OCI-LY7 (cell line): ENCODE measurements around the gene NSMF. TPM values are rescaled to one million over a fixed set of nuclear protein-coding genes. Genes with fewer than 3 reads are reported as not detected.

ENCODE experiments used
- BruUV-seq: library from RNA; stranded (reverse); fragments of 400-500 nt; replicated peaks from 2 replicates; lab custom pipeline; 2021; lab: Mats Ljungman, UMichigan
- CTCF ChIA-PET: fragments of 300-600 bp; sonication (Branson Sonifier 250); formaldehyde crosslinking; loops from one replicate; lab custom pipeline; 2022; ENCODE audit warnings: antibody characterized with exemption; ENCODE audit not compliant: unreplicated experiment; lab: Charles Lee
- POLR2A ChIA-PET: fragments of 300-600 bp; sonication (Branson Sonifier 250); formaldehyde crosslinking; loops from one replicate; lab custom pipeline; 2022; ENCODE audit warnings: antibody characterized with exemption; lab: Charles Lee
- DNase-seq: peaks from one replicate; pipeline ENCODE4 v3.0.0-alpha.2; 2015; ENCODE audit warnings: low spot score
- H2AFZ ChIP-seq: fragments of 200-600 bp; sonication (generic), shearing (Covaris generic); 2 replicates; pipeline ENCODE4 v1.6.1; 2014; ENCODE audit warnings: mild to moderate bottlenecking, antibody characterized with exemption, low read length, moderate library complexity
- H3K27ac ChIP-seq: fragments of 200-600 bp; sonication (generic); 2 replicates; pipeline ENCODE4 v1.5.1; 2014; ENCODE audit warnings: mixed run types, low read depth, mild to moderate bottlenecking, moderate library complexity, low read length, inconsistent platforms; ENCODE audit not compliant: poor library complexity, severe bottlenecking
- H3K36me3 ChIP-seq: fragments of 200-600 bp; sonication (generic); 2 replicates; pipeline ENCODE4 v1.6.1; 2014; ENCODE audit warnings: mild to moderate bottlenecking, antibody characterized with exemption, low read length, moderate library complexity, mixed read lengths; ENCODE audit not compliant: insufficient read depth
- H3K4me1 ChIP-seq: fragments of 200-600 bp; sonication (generic); 2 replicates; pipeline ENCODE4 v1.5.1; 2014; ENCODE audit warnings: mild to moderate bottlenecking, low read length; ENCODE audit not compliant: insufficient read depth, poor library complexity, severe bottlenecking
- H3K4me2 ChIP-seq: fragments of 200-600 bp; sonication (generic); 2 replicates; pipeline ENCODE4 v1.6.1; 2014; ENCODE audit warnings: mild to moderate bottlenecking, low read length
- H3K4me3 ChIP-seq: fragments of 200-600 bp; sonication (generic); 2 replicates; pipeline ENCODE4 v1.5.1; 2014; ENCODE audit warnings: mild to moderate bottlenecking, low read depth, low read length; ENCODE audit not compliant: poor library complexity, severe bottlenecking
- H3K79me2 ChIP-seq: fragments of 200-600 bp; sonication (generic); 2 replicates; pipeline ENCODE4 v1.6.1; 2016; ENCODE audit warnings: low read depth, mild to moderate bottlenecking, low read length, moderate library complexity, mixed read lengths; ENCODE audit not compliant: insufficient read depth
- H3K9me2 ChIP-seq: fragments of 200-600 bp; sonication (generic); 2 replicates; pipeline ENCODE4 v1.6.1; 2016; ENCODE audit warnings: mild to moderate bottlenecking, low read length, mixed read lengths; ENCODE audit not compliant: insufficient read depth
- H3K9me3 ChIP-seq: fragments of 200-600 bp; sonication (generic); 2 replicates; pipeline ENCODE4 v1.6.1; 2014; ENCODE audit warnings: mild to moderate bottlenecking, mixed run types, low read length, mixed read lengths
- H4K20me1 ChIP-seq: fragments of 200-600 bp; sonication (generic); 2 replicates; pipeline ENCODE4 v1.6.1; 2014; ENCODE audit warnings: mild to moderate bottlenecking, antibody characterized with exemption, low read length, moderate library complexity, mixed read lengths; ENCODE audit not compliant: insufficient read depth
- EZH2phosphoT487 ChIP-seq: fragments of 200-600 bp; sonication (generic); IDR thresholded peaks from 2 replicates; pipeline ENCODE4 v1.6.1; 2018; ENCODE audit warnings: low read depth, borderline replicate concordance, mild to moderate bottlenecking, mixed run types, antibody characterized with exemption, low read length, moderate library complexity, mixed read lengths
- intact Hi-C: fragments of 100-400 bp; cut with micrococcal nuclease; formaldehyde crosslinking; loops from one replicate; pipeline ENCODE4 v1.10.0; 2022; ENCODE audit not compliant: unreplicated experiment
- total RNA-seq, 2 experiments: library from RNA; depleted of rRNA in 1 of 2; stranded (reverse); fragments of >200 nt in 1 of 2; shearing (Covaris generic) in 1 of 2; gene quantifications; 2 replicates each; pipeline ENCODE4 v1.2.3, GENCODE V29; 2014 to 2022
- TF ChIP-seq, protein P1 (sequence below): fragments of 200-600 bp; sonication (generic); conservative IDR thresholded peaks from 2 replicates; pipeline ENCODE4 v1.5.1; 2014; ENCODE audit warnings: mild to moderate bottlenecking, antibody characterized with exemption, low read length, moderate library complexity, mixed read lengths

NSMF gene
- total RNA-seq, 2 experiments from 2014 or later = 20.3 to 29.8 TPM

DNA sequence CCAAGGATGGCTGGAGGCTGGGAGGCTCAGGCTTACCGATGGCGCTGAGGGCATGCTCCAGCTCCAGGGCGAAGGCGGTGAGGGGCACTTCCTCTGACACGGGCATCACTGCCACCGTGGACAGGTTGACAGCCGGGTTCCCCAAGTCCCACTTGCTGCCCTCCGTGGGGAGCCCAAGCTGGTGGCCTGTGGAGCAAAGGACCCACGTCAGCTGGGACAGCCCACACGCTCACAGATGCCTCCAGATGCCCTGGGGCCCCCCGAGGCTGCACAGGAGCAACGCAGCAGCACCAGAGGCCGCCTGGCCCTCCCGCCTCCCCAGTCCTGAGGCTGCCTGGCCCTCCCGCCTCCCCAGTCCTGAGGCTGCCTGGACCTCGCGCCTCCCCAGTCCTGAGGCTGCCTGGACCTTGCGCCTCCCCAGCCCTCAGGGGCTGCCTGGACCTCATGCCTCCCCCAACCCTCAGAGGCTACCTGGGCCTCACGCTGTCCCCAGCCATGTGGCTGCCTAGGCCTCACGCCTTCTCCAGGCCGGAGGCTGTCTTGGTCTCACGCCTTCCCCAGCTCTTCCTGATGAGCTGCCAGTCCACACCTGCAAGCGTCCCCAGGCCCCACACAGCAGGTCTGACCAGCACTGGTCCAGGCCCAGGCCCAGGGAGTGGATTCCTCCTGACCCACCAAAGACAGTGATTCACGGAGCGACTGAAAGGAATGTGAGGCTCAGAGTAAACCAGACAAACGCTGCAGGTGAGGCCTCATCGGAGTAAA, 25.6 kb upstream of the NSMF start:
- no peak overlapping the region for H2AFZ ChIP-seq
- no peak for DNase-seq
- H3K9me2 ChIP-seq = no peaks in the 10 kb centered on the region
- no peaks in the 10 kb centered on the region for H4K20me1 ChIP-seq
- ChIA-PET CTCF (no interaction called here), POLR2A (no interaction called here)
- H3K36me3 ChIP-seq = no peaks in the 10 kb centered on the region
- no peaks in the 10 kb centered on the region for H3K79me2 ChIP-seq
- no peak overlapping the region for H3K4me3 ChIP-seq
- no peaks in the 10 kb centered on the region for H3K9me3 ChIP-seq
- TF ChIP-seq EZH2phosphoT487 = no peak
- intact Hi-C loops = no loop called here
- BruUV-seq = no TSS peak
- H3K4me1 ChIP-seq = no peaks in the 10 kb centered on the region
- H3K4me2 ChIP-seq = no peak overlapping the region
- H3K27ac ChIP-seq = no peak overlapping the region

DNA sequence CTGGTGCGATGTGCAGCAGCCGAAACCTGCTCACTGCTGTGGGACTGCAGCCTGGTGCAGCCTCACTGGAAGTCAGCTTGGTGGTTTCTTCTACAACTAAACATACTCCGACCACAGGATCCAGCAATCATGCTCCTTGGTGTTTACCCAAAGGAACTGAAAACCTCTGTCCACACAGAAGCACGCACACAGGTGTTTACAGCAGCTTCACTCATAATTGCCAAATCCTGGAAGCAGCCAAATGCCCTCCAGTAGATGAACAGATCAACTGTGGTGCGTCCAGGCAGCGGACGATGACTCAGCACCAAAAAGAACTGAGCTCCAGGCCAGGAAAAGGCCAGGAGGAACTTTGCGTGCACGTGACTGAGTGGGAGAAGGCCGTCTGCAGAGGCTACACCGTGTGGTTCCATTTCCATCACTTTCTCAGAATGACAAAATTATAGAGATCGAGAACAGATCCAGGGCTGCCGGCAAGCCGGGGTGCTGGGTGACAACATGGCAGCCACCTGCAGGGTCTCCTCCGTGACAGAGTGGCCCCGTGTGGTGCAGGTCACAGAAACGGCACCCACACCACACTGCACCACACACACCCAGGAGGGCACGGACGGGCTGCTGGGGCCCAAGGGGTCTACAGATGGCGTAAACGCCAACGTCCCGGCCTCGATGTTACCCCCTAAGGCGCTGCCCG, 23.1 kb upstream of the NSMF start:
- H3K79me2 ChIP-seq = no peaks in the 10 kb centered on the region
- TF ChIP-seq EZH2phosphoT487 = no peak
- TF ChIP-seq, protein P1, sequence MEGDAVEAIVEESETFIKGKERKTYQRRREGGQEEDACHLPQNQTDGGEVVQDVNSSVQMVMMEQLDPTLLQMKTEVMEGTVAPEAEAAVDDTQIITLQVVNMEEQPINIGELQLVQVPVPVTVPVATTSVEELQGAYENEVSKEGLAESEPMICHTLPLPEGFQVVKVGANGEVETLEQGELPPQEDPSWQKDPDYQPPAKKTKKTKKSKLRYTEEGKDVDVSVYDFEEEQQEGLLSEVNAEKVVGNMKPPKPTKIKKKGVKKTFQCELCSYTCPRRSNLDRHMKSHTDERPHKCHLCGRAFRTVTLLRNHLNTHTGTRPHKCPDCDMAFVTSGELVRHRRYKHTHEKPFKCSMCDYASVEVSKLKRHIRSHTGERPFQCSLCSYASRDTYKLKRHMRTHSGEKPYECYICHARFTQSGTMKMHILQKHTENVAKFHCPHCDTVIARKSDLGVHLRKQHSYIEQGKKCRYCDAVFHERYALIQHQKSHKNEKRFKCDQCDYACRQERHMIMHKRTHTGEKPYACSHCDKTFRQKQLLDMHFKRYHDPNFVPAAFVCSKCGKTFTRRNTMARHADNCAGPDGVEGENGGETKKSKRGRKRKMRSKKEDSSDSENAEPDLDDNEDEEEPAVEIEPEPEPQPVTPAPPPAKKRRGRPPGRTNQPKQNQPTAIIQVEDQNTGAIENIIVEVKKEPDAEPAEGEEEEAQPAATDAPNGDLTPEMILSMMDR = no peak
- H3K36me3 ChIP-seq = no peaks in the 10 kb centered on the region
- no peaks in the 10 kb centered on the region for H3K4me1 ChIP-seq
- no TSS peak for BruUV-seq
- no peak overlapping the region for H3K4me3 ChIP-seq
- H4K20me1 ChIP-seq = no peaks in the 10 kb centered on the region
- ChIA-PET CTCF (no interaction called here), POLR2A (no interaction called here)
- intact Hi-C loops = no loop called here
- no peak overlapping the region for H2AFZ ChIP-seq
- H3K9me2 ChIP-seq = no peaks in the 10 kb centered on the region
- DNase-seq = no peak
- no peak overlapping the region for H3K4me2 ChIP-seq
- no peak overlapping the region for H3K27ac ChIP-seq
- H3K9me3 ChIP-seq = no peaks in the 10 kb centered on the region

DNA sequence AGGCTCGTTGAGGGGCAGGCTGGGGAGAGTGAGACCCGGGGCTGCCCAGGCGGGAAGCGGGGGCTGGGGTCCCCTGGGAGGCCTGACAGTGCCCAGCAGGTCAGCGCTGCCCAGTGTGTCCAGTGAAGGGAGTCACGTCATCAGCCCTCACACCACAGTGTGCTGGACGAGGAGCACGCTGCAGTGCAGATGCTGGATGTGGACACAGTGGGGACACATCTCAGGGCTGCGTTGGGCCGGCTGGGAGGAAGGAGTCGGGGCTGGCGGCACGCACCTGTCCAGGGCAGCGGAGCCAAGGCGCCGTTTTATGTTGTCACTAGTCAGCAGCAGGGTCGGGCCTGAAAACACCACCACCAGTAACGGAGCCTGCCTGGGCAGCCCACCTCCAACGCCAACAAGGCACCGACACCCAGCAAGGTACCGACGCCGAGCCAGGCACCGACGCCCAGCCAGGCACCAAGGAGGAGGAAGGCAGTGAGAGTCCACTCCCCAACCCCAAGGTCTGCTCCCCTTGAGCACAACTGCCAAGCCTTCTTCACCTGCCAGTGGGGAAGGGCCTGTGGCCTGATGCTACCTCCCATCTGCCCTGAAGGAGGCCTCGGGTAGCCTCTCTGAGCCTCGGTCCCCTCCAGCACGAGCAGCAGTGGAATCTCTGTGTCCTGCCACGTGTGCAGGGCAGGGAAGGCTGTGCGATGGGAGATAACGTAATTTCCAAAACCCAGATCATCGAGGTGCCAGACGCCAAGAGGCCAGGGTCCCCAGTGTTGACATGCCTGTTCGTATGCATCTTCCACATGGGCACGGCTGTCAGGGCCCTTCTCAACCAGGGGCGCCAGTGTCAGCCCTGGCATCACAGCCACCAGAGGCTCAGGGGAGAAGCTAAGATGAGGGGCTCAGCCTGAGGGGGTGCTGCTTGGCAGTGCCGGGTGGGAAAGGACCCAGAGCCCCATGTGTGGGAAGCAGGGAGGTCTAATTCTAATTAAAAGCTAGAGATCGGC, 21.9 kb upstream of the NSMF start:
- intact Hi-C loops = no loop called here
- H3K36me3 ChIP-seq = no peaks in the 10 kb centered on the region
- ChIA-PET CTCF (no interaction called here), POLR2A (no interaction called here)
- H3K4me1 ChIP-seq = no peaks in the 10 kb centered on the region
- no peaks in the 10 kb centered on the region for H4K20me1 ChIP-seq
- H3K4me3 ChIP-seq = no peak overlapping the region
- H2AFZ ChIP-seq = no peak overlapping the region
- H3K9me3 ChIP-seq = peaks cover 3% of the 10 kb centered on the region; the same call in 1 of the 2 replicates
- no peak for DNase-seq
- BruUV-seq = no TSS peak
- H3K27ac ChIP-seq = no peak overlapping the region
- no peaks in the 10 kb centered on the region for H3K79me2 ChIP-seq
- H3K9me2 ChIP-seq = no peaks in the 10 kb centered on the region
- no peak for TF ChIP-seq EZH2phosphoT487
- TF ChIP-seq, protein P1 = no peak
- no peak overlapping the region for H3K4me2 ChIP-seq
